HepG2 (cell line): ENCODE data around the gene DSTYK. TPM values are rescaled to one million over a fixed set of nuclear protein-coding genes. Genes with fewer than 3 reads are reported as not detected.

ENCODE experiments used
- BRD4 ChIP-seq: sonication (generic); formaldehyde crosslinking; IDR thresholded peaks from 2 replicates; pipeline ENCODE4 v1.4.0; 2020; ENCODE audit warnings: missing genetic modification reagents
- DBP ChIP-seq: sonication (generic); formaldehyde crosslinking; IDR thresholded peaks from 2 replicates; pipeline ENCODE4 v1.4.0; 2020; ENCODE audit warnings: missing genetic modification reagents; ENCODE audit errors: not compliant biosample characterization
- DMTF1 ChIP-seq: sonication (generic); formaldehyde crosslinking; IDR thresholded peaks from 2 replicates; pipeline ENCODE4 v1.4.0; 2020; ENCODE audit warnings: mild to moderate bottlenecking, missing genetic modification reagents
- E2F2 ChIP-seq: sonication (generic); formaldehyde crosslinking; IDR thresholded peaks from 2 replicates; pipeline ENCODE4 v1.4.0; 2020; ENCODE audit warnings: missing genetic modification reagents, borderline replicate concordance
- FLYWCH1 ChIP-seq: sonication (generic); formaldehyde crosslinking; IDR thresholded peaks from 2 replicates; pipeline ENCODE4 v1.8.1; 2023; ENCODE audit warnings: mild to moderate bottlenecking, missing genetic modification reagents
- MXD4 ChIP-seq: IDR thresholded peaks from 2 replicates; pipeline ENCODE4 v1.6.1; 2016; ENCODE audit warnings: mild to moderate bottlenecking, missing biosample characterization, missing genetic modification reagents
- NFATC3 ChIP-seq: sonication (generic); formaldehyde crosslinking; IDR thresholded peaks from 2 replicates; pipeline ENCODE4 v1.5.1; 2020; ENCODE audit warnings: mild to moderate bottlenecking, missing genetic modification reagents
- NFE2L1 ChIP-seq: sonication (generic); formaldehyde crosslinking; IDR thresholded peaks from 2 replicates; pipeline ENCODE4 v1.4.0; 2020; ENCODE audit warnings: missing genetic modification reagents, mild to moderate bottlenecking, borderline replicate concordance
- NFYB ChIP-seq: sonication (generic); formaldehyde crosslinking; IDR thresholded peaks from 2 replicates; pipeline ENCODE4 v1.4.0; 2020; ENCODE audit warnings: missing genetic modification reagents
- NR3C1 ChIP-seq: sonication (generic); formaldehyde crosslinking; IDR thresholded peaks from 2 replicates; pipeline ENCODE4 v1.4.0; 2020; ENCODE audit warnings: missing genetic modification reagents
- ZFP41 ChIP-seq: sonication (generic); formaldehyde crosslinking; IDR thresholded peaks from 2 replicates; pipeline ENCODE4 v1.4.0; 2020; ENCODE audit warnings: mild to moderate bottlenecking, missing genetic modification reagents, borderline replicate concordance
- ZNF207 ChIP-seq: fragments of 450-650 bp; IDR thresholded peaks from 2 replicates; pipeline ENCODE4 v1.6.1; 2016; ENCODE audit warnings: antibody characterized with exemption, borderline replicate concordance
- ZNF296 ChIP-seq: sonication (generic); formaldehyde crosslinking; conservative IDR thresholded peaks from 2 replicates; pipeline ENCODE4 v1.5.0; 2020; ENCODE audit warnings: mild to moderate bottlenecking, missing genetic modification reagents
- ZNF337 ChIP-seq: sonication (generic); formaldehyde crosslinking; IDR thresholded peaks from 2 replicates; pipeline ENCODE4 v1.5.1; 2020; ENCODE audit warnings: missing genetic modification reagents, low read depth, mild to moderate bottlenecking, borderline replicate concordance
- ZNF33A ChIP-seq: sonication (generic); formaldehyde crosslinking; IDR thresholded peaks from 2 replicates; pipeline ENCODE4 v1.5.1; 2020; ENCODE audit warnings: missing genetic modification reagents, mild to moderate bottlenecking, moderate library complexity, borderline replicate concordance
- ZNF484 ChIP-seq: sonication (generic); formaldehyde crosslinking; IDR thresholded peaks from 2 replicates; pipeline ENCODE4 v1.5.1; 2020; ENCODE audit warnings: mild to moderate bottlenecking, low read depth, missing genetic modification reagents, borderline replicate concordance
- ZNF546 ChIP-seq: sonication (generic); formaldehyde crosslinking; conservative IDR thresholded peaks from 2 replicates; pipeline ENCODE4 v1.8.1; 2023; ENCODE audit warnings: mild to moderate bottlenecking, missing genetic modification reagents
- polyA plus RNA-seq, 8 experiments: library from polyadenylated mRNA; depleted of rRNA in 3 of 8; stranded (reverse) in 7 of 8; unstranded in 1 of 8; fragments of >200 nt; fragmentation: Illumina TruSeq in 4 of 8; extraction: Trizol in 4 of 8; gene quantifications; 2 replicates each; pipeline versions ENCODE4 v1.2.1 to v1.2.3, GENCODE V29; 2011 to 2016; ENCODE audit warnings: low read depth in 4 of 8, missing spikeins in 1 of 8, mixed read lengths in 1 of 8; ENCODE audit not compliant: insufficient read depth in 1 of 8
- total RNA-seq, 5 experiments: library from RNA; depleted of rRNA; stranded (reverse); fragments of >200 nt; fragmentation: Illumina TruSeq; extraction: Trizol; gene quantifications; 2 replicates each; pipeline ENCODE4 v1.2.3, GENCODE V29; 2016; ENCODE audit warnings: low read depth in 1 of 5
- TF ChIP-seq, protein P1 (sequence below): sonication (generic); formaldehyde crosslinking; IDR thresholded peaks from 2 replicates; pipeline ENCODE4 v1.4.0; 2020; ENCODE audit warnings: missing genetic modification reagents, mild to moderate bottlenecking, borderline replicate concordance
- TF ChIP-seq, protein P2 (sequence below): sonication (generic); formaldehyde crosslinking; IDR thresholded peaks from 2 replicates; pipeline ENCODE4 v1.4.0; 2020; ENCODE audit warnings: missing genetic modification reagents, low read depth, mild to moderate bottlenecking, borderline replicate concordance

Gene DSTYK
- total and polyA plus RNA-seq, 2 of the 13 experiments (the other 11 are each of a cell fraction or from before 2014, with no cell fraction given): 2.6 to 4.8 TPM

DNA sequence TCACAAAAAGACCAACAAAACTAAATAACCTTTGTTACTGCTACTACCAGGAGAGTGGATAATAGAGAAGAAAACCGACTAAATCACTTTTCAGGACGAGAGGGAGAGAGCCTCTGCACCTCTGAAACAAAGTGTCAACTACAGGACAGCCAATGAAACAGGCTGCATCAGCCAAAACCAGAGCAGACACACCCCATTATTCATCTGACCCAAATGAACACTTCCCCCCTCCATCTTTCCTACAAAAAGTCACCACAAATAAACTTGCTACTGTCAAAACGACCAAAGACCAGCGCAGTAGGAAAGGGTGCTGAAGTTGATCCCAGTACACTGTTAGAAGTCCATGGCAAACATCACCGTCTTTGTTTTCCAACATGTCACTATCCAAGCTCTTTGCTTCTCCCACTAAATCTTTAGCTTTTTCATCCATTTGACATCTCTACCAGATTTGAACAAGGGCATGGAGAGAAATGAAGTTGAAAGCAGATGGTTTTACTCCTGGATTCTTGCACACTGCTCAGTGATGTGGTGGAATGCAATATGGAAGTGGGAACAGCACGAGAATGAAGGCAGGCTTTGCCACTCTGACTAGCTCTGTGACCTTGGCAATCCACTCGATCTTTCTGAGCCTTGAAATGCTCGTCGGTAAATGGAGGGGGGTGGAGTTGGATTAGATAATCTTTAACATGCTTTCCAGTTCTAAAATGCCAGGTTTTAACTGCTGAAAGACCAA, 20.5 kb downstream of the DSTYK start (continued):
- TF ChIP-seq NFATC3 (no peak), DMTF1 (no peak), FLYWCH1 (CRISPR knock-in tag) (no peak), ZNF337 (no peak), ZNF546 (CRISPR knock-in tag) (no peak), ZFP41 (CRISPR knock-in tag) (no peak), ZNF296 (CRISPR knock-in tag) (no peak), NFE2L1 (CRISPR knock-in tag) (no peak), ZNF207 (no peak), ZNF33A (CRISPR knock-in tag) (no peak), DBP (CRISPR knock-in tag) (no peak), E2F2 (CRISPR knock-in tag) (no peak), MXD4 (CRISPR knock-in tag) (no peak), ZNF484 (no peak), NR3C1 (CRISPR knock-in tag) (no peak), BRD4 (CRISPR knock-in tag) (no peak), NFYB (CRISPR knock-in tag) (no peak)
- TF ChIP-seq, protein P1, sequence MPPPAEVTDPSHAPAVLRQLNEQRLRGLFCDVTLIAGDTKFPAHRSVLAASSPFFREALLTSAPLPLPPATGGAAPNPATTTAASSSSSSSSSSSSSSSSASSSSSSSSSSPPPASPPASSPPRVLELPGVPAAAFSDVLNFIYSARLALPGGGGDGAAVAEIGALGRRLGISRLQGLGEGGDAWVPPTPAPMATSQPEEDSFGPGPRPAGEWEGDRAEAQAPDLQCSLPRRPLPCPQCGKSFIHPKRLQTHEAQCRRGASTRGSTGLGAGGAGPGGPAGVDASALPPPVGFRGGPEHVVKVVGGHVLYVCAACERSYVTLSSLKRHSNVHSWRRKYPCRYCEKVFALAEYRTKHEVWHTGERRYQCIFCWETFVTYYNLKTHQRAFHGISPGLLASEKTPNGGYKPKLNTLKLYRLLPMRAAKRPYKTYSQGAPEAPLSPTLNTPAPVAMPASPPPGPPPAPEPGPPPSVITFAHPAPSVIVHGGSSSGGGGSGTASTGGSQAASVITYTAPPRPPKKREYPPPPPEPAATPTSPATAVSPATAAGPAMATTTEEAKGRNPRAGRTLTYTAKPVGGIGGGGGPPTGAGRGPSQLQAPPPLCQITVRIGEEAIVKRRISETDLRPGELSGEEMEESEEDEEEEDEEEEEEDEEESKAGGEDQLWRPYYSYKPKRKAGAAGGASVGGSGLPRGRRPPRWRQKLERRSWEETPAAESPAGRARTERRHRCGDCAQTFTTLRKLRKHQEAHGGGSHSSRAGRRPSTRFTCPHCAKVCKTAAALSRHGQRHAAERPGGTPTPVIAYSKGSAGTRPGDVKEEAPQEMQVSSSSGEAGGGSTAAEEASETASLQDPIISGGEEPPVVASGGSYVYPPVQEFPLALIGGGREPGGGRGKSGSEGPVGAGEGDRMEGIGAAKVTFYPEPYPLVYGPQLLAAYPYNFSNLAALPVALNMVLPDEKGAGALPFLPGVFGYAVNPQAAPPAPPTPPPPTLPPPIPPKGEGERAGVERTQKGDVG (CRISPR knock-in tag): no peak
- TF ChIP-seq, protein P2, sequence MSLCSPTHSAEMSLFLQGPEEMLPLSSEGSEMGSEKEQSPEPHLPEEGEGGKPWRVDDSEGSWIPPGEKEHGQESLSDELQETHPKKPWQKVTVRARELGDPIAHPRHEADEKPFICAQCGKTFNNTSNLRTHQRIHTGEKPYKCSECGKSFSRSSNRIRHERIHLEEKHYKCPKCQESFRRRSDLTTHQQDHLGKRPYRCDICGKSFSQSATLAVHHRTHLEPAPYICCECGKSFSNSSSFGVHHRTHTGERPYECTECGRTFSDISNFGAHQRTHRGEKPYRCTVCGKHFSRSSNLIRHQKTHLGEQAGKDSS (CRISPR knock-in tag): no peak
